Stimulated activated CD8-positive, alpha-beta memory T cell treated with anti-CD3 and anti-CD28 coated beads, Interleukin-2, amount 100 ng/mL, for 1 hour (primary cell): ENCODE data around the gene RNASE7.
A peak's percentile ranks its signal among the peaks of the same experiment; 100 is the strongest.
"Not testable (repeated sequence)": the region's sequence is repeated elsewhere in the genome, so short reads cannot be mapped to it uniquely, and the experiment has no call there.

ENCODE experiments used
- DNase-seq, 2 donors: peaks; one replicate each; pipeline ENCODE4 v3.0.0-alpha.2; 2020; ENCODE audit warnings: low read depth in 2 of 2

Gene RNASE7

DNA sequence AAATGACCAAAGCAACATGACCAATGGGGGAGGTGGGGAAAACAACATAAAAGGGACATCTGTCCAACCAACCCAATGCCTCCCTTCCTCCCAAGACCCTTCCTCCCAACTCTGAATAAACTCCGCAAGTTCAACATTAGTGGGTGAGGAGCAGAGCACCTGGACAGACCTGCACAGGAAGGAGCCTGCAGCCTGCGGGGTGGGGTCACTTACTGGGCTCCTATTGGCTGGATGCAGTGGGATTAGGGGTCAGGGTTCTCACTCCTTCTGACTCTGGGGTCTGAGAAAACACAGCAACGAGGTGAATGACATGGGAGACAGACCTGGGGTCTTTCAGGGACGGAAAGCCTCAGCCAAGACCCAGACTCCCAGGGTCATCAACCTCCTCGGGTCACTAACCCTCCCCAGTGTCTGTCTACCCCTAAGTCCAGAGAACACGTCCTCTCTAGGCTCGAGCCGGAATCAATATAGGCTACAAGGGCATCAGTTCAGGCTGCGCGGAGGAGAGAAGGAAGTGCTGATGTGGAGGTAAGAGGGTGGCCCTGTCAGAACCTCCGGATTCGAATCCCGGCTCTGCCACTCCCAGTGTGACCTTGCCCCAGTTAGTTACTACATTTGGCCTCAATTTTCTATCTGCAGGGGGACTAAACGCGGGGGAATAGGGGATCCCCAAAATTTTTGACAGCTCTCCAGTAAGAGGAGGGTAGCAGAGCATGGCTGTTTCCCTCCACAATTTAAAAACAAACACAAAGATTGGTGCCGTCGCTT lies 18.2 kb upstream of the RNASE7 start:
- DNase-seq: no peak

DNA sequence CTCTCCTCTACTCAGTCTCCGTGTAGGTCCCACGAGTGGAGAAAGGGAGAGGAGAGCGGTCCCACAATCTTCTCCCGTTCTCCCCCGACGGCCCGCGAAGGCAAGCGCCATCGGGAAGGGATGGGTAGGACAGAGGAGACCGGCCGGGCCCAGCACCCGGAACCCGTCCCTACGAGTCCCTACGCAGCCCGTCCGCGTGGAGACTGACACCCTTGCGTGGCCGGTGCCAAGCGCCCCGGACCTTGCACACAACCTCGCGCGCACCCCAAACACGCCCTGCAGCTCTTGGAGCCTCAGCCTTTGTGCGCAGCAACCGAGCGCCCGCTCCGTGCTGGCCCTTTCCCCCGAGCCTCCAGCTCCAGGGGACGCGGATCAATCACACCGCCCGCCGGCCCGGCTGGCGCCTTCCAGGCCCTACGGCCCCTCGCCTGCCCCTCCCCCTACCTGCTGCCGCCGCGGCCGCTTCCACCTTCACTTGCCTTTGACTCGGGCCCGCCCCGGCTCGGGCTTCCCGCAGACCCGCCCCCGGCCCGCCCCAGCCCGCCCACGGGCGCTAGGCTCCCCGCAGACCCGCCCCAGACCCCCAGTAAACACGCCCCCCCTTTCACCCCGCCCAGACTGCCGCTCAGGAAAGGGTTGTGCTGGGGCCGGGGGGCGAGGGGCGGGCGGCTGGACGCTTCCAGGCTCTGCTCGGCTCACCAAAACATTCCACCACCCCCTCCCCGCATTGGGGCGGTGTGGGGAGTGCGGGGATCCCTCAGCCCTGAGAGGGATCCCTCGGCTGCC lies 17.4 kb upstream of the RNASE7 start, which contains the start of gene NDRG2:
Gene NDRG2 (minus strand): TSS at position 477 of the 786 bp plus-strand sequence. CDS start 1,746 bp downstream, outside the sequence.
- peak; percentile 60 to 64 for DNase-seq

DNA sequence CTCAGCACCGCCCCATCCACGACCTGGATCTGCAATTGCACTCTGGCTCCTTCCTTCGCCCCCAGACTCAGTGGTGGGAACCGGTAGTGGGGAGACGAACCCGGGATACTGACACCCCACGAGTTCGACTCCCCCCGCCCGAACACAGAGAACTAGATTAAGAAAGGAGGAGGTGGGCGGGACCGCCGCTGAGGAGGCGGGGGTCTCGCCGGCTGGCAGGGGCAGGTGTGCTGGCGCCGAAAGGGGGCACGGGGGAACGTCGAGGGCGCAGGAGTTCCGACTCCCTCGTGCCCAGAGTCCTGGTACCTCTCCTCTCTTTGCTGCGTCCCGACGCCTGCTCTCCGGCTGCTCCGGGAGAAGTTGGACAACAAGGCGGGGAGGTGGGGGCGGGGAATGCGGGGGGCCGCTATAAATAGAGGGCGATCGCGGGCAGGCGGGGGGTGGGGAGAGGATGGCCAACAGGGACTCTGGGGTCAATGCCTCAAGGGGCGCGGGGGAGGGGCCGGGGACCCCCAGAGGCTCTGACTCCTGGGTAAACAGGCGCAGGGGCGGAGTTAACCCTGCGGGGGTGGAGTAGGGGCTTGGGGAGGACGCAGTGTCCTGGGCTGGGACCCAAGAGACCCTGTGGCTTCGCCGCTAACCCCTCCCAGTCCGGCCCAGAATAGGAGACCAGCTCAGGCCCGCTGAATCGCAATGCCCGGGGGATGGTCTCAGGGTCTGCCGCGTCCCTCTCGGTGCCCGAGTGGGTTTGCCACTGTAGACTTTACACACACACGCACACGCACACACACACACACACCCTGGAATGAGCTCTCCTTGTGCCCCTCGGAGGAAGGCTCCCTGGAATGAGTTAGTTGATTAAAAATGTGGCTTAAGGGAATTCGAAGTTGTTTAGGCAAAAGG lies 16.5 kb upstream of the RNASE7 start:
- DNase-seq: no peak

DNA sequence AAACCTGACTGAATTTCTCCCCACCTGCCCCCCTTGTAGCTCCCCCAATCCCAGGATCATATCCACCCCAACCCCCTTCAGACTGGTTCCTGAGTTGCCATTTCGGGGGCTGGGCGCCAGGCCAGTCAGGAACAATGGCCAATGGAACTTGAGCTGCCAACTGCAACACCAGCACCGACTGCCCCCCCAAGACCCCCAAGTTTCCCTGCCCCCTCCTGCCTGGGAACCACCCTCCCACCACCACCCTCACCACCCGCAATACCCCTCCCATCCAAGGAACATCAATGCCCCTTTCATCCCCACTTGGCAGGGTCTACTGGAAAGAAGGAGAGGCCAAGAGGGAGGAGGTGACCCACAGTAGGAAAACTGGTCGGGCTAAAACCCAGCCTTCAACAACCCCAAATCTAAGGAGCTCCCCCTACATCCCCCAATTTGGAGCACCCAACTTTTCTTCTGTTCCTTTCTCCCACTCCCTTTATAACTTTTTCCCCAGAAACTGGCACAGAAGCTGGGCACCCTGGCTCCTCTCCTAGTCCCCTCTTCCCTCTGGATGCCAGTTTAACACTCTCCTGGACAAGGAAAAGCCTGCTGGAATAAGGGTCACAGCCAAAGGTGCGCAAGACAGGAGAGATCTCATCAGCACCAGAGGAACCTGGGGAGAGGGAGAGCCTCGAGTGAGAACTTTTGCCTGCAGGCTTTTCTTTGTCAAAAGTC lies 15.7 kb upstream of the RNASE7 start:
- no peak for DNase-seq

DNA sequence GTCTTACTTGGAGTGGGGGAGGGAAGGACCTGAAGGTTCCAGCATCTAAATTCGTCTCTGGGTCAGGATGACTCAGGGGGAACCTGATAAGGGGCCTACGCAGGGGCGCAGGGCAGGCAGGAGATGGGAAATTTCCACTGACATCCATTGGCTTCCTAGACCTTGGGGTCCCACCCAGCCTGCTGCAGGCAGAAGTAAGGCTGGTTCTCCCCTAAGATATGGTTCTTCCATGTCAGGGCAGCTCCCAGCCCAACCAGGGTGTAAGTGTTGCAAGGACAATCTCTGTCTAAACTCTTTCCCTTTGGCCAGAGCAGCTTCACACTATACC lies 15.2 kb upstream of the RNASE7 start:
- no peak for DNase-seq

DNA sequence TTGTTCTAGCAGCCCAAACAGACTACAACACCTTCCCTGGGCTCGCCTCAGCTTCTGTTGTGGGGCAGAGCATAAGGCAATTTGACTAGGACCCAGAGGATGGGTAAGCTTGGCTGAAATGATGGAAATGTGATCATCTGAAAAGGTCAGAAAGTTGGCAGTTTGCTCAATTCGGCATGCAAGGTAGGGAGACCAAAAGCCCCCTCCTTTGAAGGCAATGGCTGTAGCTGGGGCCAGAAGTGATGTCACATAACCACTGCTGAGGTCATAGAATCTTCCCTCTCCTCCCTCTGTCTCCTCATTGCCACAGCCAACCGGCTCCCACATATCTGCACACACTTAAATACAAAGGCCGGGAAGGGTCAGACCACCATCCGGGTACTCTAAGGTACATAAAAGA lies 12.2 kb upstream of the RNASE7 start, which contains the start of gene TPPP2:
Gene TPPP2 (plus strand): TSS at position 301 of the 400 bp plus-strand sequence. CDS start 365 bp downstream, outside the sequence.
- no peak for DNase-seq

DNA sequence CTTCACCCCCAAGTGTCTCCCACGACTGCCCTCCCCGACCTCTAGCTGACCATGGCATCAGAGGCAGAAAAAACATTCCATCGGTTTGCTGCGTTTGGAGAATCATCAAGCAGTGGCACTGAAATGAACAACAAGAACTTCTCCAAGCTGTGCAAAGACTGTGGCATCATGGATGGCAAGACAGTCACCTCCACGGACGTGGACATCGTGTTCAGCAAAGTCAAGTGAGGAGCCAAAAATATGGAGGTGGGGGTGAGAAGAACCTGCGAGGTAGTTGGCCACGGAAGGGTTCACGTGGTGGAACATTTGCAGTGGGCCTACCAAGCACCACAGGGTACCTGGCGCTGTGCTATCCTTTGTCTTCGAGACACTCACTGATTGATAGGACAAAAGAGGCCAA lies 11.6 kb upstream of the RNASE7 start:
- DNase-seq: no peak

DNA sequence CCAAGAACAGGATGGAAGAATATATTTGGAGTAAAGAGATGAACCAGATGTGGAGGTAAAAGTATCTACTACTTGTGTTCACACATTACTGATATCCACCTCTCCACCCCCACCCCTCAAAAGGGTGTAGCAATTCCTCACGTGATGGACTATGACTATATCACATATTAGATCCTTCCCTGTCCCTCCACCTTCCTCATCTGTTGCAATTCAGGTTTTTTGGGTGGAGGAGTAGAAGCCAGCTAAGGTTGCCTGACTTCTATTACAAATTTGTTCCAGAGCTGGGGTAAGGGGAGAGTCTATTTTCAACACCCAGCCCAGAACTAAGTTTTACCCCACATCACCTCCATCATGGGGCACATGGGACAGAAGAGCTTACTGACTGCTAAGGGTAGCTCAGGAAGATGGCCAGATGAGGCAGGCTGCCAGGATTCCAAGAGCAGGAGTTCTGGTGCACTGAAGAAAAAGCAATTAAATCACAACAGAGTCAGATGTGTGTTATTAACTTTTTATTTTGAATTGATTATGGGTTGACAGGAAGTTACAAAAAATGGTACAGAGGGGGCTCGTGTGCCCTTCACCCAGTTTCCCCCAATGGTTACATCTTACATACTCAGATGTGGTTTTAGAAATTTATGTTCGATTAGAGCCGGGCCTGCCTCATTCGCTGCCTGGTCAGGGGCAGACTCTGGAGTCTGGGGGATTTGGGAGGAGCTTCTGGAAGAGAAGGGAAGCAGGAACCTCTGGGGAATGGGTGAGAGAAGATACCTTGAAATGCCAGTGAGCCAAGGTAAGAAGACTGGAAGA lies 9.6 kb upstream of the RNASE7 start:
- no peak for DNase-seq

DNA sequence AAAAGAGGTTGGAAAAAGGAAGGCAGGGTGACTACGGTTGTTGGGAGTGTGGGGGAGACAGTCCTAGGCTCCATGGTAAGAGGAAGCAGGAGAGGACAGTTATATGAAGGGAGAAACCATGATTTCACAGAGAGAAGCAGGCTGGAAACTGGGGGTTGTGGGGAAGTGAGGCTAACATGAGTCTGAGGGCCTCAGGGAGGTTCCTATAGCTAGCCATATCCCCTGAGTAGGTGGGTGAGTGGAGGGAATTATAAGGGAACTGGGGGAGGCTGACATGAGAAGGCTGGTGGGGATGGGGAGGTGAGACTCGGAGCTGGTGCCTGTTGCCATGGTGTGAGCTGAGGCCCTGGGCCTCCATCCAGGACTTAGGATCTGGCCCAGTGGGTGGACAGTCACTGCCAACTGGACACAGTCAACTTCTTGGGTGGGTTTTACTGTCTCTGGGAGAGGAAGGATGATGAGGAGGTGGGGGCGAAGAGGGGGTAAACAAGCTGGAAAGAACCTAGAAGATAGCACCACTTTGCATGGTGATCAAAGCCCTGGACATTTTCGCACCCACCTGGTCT lies 8.9 kb upstream of the RNASE7 start:
- no peak for DNase-seq

DNA sequence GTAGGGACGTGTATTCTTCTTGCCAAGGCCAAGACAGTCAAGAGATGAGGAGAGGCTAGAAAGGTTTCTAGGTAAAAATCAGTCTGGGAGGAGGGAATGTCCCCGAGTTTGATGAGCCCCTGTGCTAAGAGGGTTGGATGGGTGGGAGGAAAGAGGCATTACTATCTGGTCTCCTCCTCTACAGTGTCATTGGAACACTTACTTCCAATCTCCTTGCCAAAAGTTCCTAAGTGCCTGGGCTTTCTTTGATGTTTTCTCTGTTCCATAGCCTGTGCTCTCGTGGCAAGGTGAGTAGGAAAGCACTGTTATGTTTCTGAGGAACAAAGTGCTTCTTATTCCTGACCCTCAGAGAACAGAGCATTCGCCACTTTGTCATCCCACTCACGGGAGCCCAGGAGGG lies 7.5 kb upstream of the RNASE7 start, which contains the start of gene RNASE13:
Gene RNASE13 (minus strand): TSS at position 101 of the 400 bp plus-strand sequence. CDS start 519 bp downstream, outside the sequence.
- no peak for DNase-seq

DNA sequence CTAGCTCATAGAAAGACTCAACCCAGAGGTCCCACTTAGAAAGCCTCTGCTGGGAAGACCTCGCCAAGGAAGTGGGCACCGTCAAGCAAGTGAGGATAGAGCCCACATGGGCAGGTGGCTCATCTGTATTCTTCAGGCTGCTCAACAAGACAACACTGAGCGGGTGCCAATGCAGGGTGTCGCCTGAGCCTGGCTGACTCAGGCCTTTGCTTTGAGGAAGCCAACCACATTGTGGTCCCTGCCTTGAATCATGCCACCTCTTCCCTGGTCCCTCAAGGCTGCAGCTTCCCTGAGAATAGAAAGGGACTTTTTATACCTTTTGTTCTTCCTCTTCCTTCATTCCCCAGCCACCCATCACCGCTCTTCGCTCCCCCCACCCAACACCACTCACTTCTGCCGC lies 5.4 kb upstream of the RNASE7 start:
- DNase-seq: no peak

DNA sequence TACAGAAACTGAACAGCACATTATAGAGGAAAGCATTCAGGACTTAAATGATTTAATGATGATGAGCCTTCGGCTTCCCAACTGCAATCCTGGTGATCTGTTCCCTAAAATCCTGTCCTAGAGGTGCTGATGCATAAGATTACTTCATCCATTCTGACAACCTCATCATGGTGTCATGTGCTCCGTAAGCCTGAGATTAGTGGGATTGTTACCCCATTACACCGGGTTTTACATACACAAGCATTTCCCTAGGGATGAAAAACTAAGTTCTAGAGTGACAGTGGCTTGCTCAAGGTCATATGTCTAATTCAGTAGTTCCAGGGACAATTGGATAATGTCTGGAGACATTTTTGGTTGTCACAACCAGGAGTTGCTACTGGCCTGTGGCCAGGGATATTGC lies 5.0 kb upstream of the RNASE7 start:
- no peak for DNase-seq

DNA sequence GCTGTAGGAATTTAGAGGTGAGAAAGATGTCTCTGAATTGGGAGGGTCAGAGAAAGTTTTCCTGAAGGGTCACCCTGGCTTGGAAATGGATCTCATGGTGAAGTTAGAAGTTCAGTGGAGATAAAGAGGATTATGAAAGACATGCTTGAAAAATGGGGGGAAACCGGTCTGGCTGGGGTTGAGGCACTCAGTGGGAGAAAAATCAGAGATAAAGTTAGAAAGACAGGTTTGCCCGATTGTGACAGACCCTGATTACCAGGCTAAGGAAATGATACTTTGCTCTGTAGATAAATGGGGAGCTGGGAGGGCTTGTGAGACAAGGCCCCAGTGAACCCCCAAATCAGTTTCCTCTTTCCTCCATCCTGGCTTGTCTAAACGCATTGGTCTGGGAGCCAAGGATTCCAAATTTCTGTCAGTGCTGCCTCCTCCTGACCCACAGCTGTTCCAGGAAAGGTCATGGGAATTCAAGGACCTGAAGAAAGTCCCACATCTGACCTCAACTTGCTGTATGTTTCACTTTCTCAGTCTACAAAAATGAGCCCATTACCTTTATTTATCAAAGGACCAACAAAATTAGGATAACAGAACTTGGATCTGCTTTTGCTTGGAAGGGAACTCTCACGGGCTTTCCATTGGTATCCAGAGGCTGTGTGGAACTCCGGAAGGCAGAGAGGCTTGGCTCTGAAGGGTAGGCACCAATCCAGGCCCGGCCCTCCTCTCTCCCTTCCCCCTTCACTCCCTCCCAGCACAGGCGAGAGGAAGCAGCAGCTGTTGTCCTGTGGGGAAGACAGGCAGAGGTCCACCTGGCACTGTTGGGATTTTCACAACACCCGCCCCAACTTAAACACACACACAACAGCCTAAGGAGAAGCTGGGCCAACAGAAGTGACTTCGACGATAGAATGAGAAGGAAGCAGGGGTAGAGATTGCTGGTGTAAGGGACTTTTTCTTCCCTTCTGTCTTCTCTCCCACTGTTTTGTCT lies 3.4 kb upstream of the RNASE7 start:
- no peak for DNase-seq

DNA sequence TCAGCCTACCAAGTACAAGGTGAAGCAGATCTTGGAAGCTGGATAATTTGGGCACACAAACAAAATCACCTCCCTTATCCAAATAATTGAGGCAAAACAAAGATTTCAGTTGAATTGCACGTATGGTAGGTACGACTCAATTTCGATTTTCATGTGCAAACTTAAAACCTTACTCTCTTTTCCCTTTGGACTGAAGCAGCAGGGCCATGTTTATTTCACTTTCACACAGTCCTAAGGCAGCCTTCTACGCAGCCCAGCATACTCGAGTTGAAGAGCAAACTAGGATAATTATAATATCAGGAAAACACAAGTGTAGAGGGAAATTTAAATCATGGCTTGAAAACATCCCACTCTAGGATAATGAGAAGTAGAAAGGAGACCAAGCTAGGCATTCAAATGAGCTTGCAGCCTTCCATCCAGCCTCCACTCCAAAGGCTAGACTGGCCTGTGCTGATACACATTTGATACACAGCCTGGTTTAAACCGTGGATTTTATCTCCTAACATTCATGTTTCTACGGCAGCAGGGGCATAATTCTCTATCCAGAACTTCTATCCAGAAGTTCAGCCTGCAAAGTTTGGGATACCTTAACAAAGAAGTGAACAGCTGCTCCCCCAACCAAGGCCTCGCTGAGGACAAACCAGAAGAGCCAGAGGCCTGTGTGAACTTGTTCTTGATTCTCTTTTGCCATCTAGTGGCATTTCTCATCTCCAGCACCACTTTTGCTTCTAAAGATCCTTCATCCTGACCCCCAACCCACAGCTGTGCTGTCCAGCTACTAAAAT lies 2.4 kb upstream of the RNASE7 start:
- DNase-seq: no peak

DNA sequence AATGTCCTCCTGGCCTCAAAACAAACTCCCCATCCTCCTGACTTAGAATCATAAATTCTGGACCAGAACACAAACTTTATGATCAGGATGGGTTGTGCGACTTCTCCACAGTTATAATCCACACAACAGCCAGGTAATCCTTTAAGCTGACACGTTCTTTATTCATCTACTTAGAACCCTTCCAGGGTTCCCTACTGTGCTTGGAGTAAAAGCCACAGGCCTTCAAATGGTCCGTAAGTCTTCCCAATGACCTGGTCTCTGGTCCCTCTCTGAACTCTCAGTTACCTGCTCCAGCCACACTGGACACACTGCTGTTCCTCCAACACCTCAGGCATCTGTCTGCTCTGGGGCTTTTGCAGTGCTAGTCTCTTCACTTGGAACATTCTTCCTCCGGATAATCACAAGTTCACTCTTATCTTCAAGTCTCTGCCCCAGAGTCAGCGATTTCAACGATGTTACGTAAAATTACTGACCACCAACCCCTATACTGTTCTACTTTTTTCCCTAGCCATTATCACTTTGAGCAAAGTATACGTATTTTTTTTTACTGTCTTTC lies 1.7 kb upstream of the RNASE7 start:
- no peak for DNase-seq

DNA sequence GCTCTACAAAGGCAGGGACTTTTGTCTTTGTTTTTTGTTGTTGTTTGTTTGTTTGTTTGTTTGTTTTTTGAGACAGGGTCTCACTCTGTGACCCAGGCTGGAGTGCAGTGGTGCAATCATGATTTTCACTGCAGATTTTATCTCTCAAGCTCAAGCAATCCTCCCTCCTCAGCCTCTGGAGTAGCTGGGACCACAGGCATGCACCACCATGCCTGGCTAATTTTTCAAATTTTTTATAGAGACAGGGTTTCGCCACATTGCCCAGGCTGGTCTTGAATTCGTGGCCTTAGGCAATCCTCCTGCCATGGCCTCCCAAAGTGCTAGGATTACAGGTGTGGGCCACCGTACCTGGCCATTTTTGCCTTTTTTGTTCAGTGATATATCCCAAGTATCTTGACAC lies 1.2 kb upstream of the RNASE7 start:
- not testable (repeated sequence) for DNase-seq

DNA sequence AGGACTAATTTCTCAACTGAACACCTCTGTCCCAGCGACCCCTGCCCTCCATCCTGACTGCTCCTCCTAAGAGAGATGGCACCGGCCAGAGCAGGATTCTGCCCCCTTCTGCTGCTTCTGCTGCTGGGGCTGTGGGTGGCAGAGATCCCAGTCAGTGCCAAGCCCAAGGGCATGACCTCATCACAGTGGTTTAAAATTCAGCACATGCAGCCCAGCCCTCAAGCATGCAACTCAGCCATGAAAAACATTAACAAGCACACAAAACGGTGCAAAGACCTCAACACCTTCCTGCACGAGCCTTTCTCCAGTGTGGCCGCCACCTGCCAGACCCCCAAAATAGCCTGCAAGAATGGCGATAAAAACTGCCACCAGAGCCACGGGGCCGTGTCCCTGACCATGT lies 756 bp downstream of the RNASE7 start:
- no peak for DNase-seq
